H1 (cell line): Measurements from ENCODE around the gene GUCY1A2.

ENCODE experiments used
- CHD1 ChIP-seq: IDR thresholded peaks from 2 replicates; pipeline ENCODE4 v1.6.1; 2012; ENCODE audit warnings: low read depth, low read length, improper control_type of control experiment
- CREB1 ChIP-seq: IDR thresholded peaks from 2 replicates; pipeline ENCODE4 v1.6.1; 2012; ENCODE audit warnings: inconsistent platforms
- CTCF ChIP-seq, 3 experiments: IDR thresholded peaks; 1 replicate in 2 of 3; 2 replicates in 1 of 3; pipeline versions ENCODE4 v1.5.1 to v1.6.1; 2011; ENCODE audit warnings: low read length in 3 of 3, mild to moderate bottlenecking in 3 of 3, inconsistent platforms in 2 of 3, low read depth in 1 of 3, moderate library complexity in 1 of 3; ENCODE audit not compliant: insufficient read depth in 1 of 3; ENCODE audit errors: control extremely low read depth in 1 of 3
- EZH2 ChIP-seq: fragments of 200-600 bp; sonication (generic); IDR thresholded peaks from 2 replicates; pipeline ENCODE4 v1.7.1; 2012; ENCODE audit warnings: low read depth, mild to moderate bottlenecking, moderate library complexity, low read length, inconsistent platforms; ENCODE audit not compliant: severe bottlenecking
- MAX ChIP-seq: IDR thresholded peaks from 2 replicates; pipeline ENCODE4 v1.6.1; 2012; ENCODE audit warnings: inconsistent platforms
- PHF8 ChIP-seq: fragments of 200-600 bp; sonication (generic); conservative IDR thresholded peaks from 2 replicates; pipeline ENCODE4 v1.7.1; 2012; ENCODE audit warnings: low read depth, mild to moderate bottlenecking, inconsistent platforms, low read length, moderate library complexity
- POLR2A ChIP-seq, 2 experiments: IDR thresholded peaks; 1 replicate in 1 of 2; 2 replicates in 1 of 2; pipeline ENCODE4 v1.6.1; 2011; ENCODE audit warnings: low read depth in 2 of 2, low read length in 2 of 2, mild to moderate bottlenecking in 2 of 2; ENCODE audit errors: control extremely low read depth in 1 of 2
- POU5F1 ChIP-seq: IDR thresholded peaks from 2 replicates; pipeline ENCODE4 v1.6.1; 2011; ENCODE audit warnings: low read depth, mild to moderate bottlenecking, low read length, moderate library complexity
- RFX5 ChIP-seq: IDR thresholded peaks from 2 replicates; pipeline ENCODE4 v1.6.1; 2011; ENCODE audit warnings: low read depth, low read length, improper control_type of control experiment, borderline replicate concordance
- SIN3A ChIP-seq, 2 experiments: IDR thresholded peaks in 1 of 2; conservative IDR thresholded peaks in 1 of 2; 2 replicates each; pipeline ENCODE4 v1.6.1; 2011 to 2012; ENCODE audit warnings: low read length in 2 of 2, improper control_type of control experiment in 1 of 2, low read depth in 1 of 2, mild to moderate bottlenecking in 1 of 2
- TEAD4 ChIP-seq: IDR thresholded peaks from 2 replicates; pipeline ENCODE4 v1.6.1; 2012; ENCODE audit warnings: low read depth, low read length, inconsistent platforms, mixed read lengths
- USF2 ChIP-seq: IDR thresholded peaks from 2 replicates; pipeline ENCODE4 v1.6.1; 2011; ENCODE audit warnings: low read length, improper control_type of control experiment
- YY1 ChIP-seq: IDR thresholded peaks from 2 replicates; pipeline ENCODE4 v1.6.1; 2011; ENCODE audit warnings: low read depth, mild to moderate bottlenecking, low read length
- ZNF274 ChIP-seq: IDR thresholded peaks from 2 replicates; pipeline ENCODE4 v1.7.0; 2012; ENCODE audit warnings: low read length, borderline replicate concordance; ENCODE audit errors: extremely low read depth

- TF ChIP-seq CTCF (IDR thresholded peaks at IDR 0.05; ENCODE audit: control extremely low read depth in 1 of 3, insufficient read depth in 1 of 3, low read depth in 1 of 3, low read length in 3 of 3) (no peak), MAX (no peak), RFX5 (no peak), USF2 (no peak), TEAD4 (no peak), ZNF274 (no peak), POU5F1 (no peak), CHD1 (no peak), POLR2A (IDR thresholded peaks at IDR 0.05; ENCODE audit: control extremely low read depth in 1 of 2, low read depth in 2 of 2, low read length in 2 of 2) (no peak), YY1 (no peak), EZH2 (no peak), CREB1 (no peak), PHF8 (no peak), SIN3A (conservative IDR thresholded peaks at IDR 0.05 in 1 of 2, IDR thresholded peaks at IDR 0.05 in 1 of 2; ENCODE audit: low read depth in 1 of 2, low read length in 2 of 2) (no peak)
Observed at GRCh38 chr11:106821826-106822225, 196.4 kb downstream of the GUCY1A2 start.
